Adrenal gland (tissue), 5 donors: ENCODE results near the gene PTDSS2.

ENCODE experiments used
- POLR2A ChIP-seq, 2 donors: fragments of 450-650 bp; IDR thresholded peaks; one replicate each; pipeline ENCODE4 v1.6.1; 2017; ENCODE audit warnings: antibody characterized with exemption in 2 of 2, mild to moderate bottlenecking in 2 of 2, moderate library complexity in 1 of 2
- TF ChIP-seq, protein P1 (sequence below), 6 experiments: fragments of 450-650 bp in 4 of 6; fragments of 200-600 bp in 2 of 6; sonication (generic) in 1 of 6; IDR thresholded peaks; 1 replicate in 5 of 6; 2 replicates in 1 of 6; pipeline versions ENCODE4 v1.5.1 to v1.8.0; 2016 to 2021; ENCODE audit warnings: antibody characterized with exemption in 6 of 6, mild to moderate bottlenecking in 2 of 6, moderate library complexity in 1 of 6
- donor health status: DM: no; HTN: no; CAD: no.

DNA sequence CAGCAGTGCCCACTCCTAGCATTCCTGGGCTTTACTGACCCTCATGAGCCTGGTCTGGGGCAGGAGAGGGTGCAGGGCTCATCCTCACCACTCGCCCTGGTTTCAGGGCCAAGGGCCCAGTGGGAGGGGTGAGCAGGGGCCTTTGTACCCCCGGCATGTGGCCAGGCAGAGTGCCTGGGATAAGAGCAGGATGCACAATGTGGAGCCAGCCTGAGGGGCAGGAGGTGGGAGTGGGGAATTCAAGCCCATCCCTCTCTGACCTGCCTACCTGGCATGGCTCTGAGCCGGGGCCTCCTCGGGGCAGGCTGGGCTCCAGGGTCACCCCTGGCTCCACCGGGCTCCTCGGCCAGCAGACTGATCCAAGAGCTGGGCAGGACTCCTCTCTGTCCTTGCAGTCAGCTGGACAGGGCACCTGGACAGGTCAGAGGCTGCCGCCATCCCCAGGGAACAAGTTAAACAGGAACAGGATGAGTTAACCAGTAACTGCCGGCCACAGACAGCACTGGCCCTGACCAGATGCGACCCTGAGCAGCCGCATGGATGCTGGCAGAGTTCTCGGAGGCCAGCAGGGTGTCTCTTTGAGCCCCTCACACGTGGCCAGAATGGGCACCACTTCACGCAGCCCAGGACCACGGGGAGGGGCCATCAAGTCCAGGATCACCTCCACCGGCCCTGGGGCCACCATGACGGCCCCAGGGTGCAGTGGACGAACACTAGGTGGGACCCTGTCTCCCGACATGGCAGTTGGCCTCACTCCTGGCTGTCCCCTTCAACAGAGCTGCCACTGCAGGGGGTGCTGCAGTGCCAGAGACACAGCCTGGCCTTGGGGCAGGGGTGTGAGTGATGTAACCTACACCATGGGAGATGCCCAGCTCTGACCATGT lies 40.2 kb upstream of the PTDSS2 start:
- no peak for TF ChIP-seq POLR2A (IDR thresholded peaks at IDR 0.05)
- TF ChIP-seq, protein P1, sequence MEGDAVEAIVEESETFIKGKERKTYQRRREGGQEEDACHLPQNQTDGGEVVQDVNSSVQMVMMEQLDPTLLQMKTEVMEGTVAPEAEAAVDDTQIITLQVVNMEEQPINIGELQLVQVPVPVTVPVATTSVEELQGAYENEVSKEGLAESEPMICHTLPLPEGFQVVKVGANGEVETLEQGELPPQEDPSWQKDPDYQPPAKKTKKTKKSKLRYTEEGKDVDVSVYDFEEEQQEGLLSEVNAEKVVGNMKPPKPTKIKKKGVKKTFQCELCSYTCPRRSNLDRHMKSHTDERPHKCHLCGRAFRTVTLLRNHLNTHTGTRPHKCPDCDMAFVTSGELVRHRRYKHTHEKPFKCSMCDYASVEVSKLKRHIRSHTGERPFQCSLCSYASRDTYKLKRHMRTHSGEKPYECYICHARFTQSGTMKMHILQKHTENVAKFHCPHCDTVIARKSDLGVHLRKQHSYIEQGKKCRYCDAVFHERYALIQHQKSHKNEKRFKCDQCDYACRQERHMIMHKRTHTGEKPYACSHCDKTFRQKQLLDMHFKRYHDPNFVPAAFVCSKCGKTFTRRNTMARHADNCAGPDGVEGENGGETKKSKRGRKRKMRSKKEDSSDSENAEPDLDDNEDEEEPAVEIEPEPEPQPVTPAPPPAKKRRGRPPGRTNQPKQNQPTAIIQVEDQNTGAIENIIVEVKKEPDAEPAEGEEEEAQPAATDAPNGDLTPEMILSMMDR (IDR thresholded peaks at IDR 0.05): no peak
